ENCODE measurements around the gene LRRC23. TPM values are rescaled to one million over a fixed set of nuclear protein-coding genes. Genes with fewer than 3 reads are reported as not detected.

Gene LRRC23, protein sequence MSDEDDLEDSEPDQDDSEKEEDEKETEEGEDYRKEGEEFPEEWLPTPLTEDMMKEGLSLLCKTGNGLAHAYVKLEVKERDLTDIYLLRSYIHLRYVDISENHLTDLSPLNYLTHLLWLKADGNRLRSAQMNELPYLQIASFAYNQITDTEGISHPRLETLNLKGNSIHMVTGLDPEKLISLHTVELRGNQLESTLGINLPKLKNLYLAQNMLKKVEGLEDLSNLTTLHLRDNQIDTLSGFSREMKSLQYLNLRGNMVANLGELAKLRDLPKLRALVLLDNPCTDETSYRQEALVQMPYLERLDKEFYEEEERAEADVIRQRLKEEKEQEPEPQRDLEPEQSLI
- total RNA-seq = 9.6 and 14.9 TPM in 2 replicates
- 5.6 and 6.4 TPM in 2 replicates for polyA plus RNA-seq
- polyA plus RNA-seq (2012) = 5.6 and 5.7 TPM in 2 replicates
- 4.1 and 14.3 TPM in 2 replicates for polyA minus RNA-seq (ENCODE audit: low replicate concordance)

DNA sequence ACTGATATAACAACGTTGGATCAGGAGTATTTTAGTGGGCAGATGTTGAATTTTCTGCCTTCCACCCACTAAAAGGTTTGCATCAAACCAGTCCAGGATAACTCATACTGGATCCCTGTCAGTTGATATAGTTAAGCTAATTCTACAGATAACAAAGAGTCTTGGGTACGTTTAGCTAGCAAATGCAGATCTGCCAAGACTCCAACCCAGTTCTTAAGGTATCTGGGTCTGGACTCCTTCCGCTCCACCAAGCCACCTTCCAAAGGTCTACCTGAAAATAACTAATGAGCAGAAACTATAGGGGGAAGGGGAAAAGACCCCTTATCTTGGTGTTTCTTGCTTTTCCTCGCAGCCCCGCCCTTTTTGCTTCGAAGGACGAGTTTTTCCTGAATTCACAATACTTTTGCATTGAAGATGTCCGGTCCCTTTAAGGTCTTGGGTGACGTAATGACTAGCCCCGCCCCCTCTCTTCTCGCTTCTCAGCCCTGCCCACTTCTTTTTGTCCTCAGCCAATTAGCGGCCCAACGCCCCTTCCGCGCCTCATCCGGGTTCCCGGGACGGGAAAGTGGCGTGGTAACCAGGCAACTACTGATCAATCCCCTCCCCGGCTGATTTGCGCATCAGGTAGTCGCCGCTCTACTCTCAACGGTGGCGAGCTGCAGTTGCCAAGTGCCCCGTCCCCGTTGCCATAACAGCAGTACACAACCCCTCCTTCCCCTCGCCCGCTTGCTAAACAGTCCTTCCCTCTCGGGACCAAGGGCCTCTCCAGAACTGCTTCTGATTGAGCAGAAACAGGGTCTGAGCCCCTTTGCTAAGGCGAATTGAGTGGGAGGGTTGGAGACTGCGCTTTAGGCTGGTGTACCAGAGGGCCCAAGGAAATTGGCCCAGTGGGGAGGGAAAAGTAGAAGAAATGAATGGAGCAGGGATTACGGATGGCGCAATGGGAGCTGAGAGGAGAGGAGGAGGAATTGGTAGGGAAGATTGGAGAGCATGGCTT lies at the start of gene LRRC23:
TSS of gene LRRC23 (plus strand) at position 543 of the 997 bp plus-strand sequence. CDS start 812 bp downstream, outside the sequence.
- DNase-seq (ENCODE audit: low read depth in 2 of 2) = peak; percentile 92 to 94
- Histone ChIP-seq H2AFZ (ENCODE audit: low read length) (peak within 1 kb of the TSS; percentile 82), H3K9ac (ENCODE audit: insufficient read depth, low read length) (peak within 1 kb of the TSS; percentile 66), H3K36me3 (ENCODE audit: control insufficient read depth, insufficient read depth, low read length) (no peaks in the 10 kb centered on the region), H3K4me2 (ENCODE audit: extremely low read depth, insufficient read depth, low read length) (peak within 1 kb of the TSS; percentile 93), H4K20me1 (ENCODE audit: control insufficient read depth, extremely low read depth, insufficient read depth, low read length) (no peaks in the 10 kb centered on the region), H3K27ac (ENCODE audit: insufficient read depth, low read length) (peak within 1 kb of the TSS; percentile 75), H3K27me3 (ENCODE audit: control insufficient read depth, insufficient read depth, low read length) (no peaks in the 10 kb centered on the region), H3K9me3 (ENCODE audit: control insufficient read depth, insufficient read depth, low read depth, low read length) (no peaks in the 10 kb centered on the region), H3K4me1 (ENCODE audit: control insufficient read depth, extremely low read depth, insufficient read depth, low read length) (peaks cover 2% of the 10 kb centered on the region), H3K79me2 (ENCODE audit: control insufficient read depth, insufficient read depth, low read length) (no peaks in the 10 kb centered on the region), H3K4me3 (replicated peaks in 1 of 4; ENCODE audit: control extremely low read depth in 1 of 4, insufficient read depth in 1 of 4, low read depth in 3 of 4, low read length in 4 of 4) (peak within 1 kb of the TSS; percentile 54 to 89 (median 70))
- TF ChIP-seq EZH2 (IDR thresholded peaks at IDR 0.05; ENCODE audit: low read length, missing control alignments) = no peak
- TF ChIP-seq, protein P1, sequence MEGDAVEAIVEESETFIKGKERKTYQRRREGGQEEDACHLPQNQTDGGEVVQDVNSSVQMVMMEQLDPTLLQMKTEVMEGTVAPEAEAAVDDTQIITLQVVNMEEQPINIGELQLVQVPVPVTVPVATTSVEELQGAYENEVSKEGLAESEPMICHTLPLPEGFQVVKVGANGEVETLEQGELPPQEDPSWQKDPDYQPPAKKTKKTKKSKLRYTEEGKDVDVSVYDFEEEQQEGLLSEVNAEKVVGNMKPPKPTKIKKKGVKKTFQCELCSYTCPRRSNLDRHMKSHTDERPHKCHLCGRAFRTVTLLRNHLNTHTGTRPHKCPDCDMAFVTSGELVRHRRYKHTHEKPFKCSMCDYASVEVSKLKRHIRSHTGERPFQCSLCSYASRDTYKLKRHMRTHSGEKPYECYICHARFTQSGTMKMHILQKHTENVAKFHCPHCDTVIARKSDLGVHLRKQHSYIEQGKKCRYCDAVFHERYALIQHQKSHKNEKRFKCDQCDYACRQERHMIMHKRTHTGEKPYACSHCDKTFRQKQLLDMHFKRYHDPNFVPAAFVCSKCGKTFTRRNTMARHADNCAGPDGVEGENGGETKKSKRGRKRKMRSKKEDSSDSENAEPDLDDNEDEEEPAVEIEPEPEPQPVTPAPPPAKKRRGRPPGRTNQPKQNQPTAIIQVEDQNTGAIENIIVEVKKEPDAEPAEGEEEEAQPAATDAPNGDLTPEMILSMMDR (conservative IDR thresholded peaks at IDR 0.05 in 1 of 2, IDR thresholded peaks at IDR 0.05 in 1 of 2; ENCODE audit: low read depth in 1 of 2, low read length in 2 of 2) = no peak

DNA sequence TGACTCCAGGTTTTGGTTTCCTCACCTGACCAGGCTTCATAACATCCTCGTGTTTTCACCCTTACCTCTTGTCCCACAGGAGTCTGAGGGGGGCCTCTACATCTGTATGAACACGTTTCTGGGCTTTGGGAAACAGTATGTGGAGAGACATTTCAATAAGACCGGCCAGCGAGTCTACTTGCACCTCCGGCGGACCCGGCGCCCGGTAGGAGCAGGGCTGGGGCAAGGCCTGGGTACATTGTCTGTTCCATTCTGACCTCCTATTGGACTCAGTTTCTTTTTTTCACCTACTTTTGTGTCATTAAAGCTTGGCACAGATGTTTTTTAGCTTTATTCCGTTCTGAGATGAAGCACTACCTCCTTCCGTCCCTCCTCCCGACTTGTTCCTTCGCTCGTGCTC lies 49.3 kb upstream of the LRRC23 start:
- DNase-seq (ENCODE audit: low read depth in 2 of 2) = no peak
- Histone ChIP-seq H3K79me2 (ENCODE audit: control insufficient read depth, insufficient read depth, low read length) (peaks cover 32% of the 10 kb centered on the region), H2AFZ (ENCODE audit: low read length) (no peak overlapping the region), H3K9me3 (ENCODE audit: control insufficient read depth, insufficient read depth, low read depth, low read length) (no peaks in the 10 kb centered on the region), H3K36me3 (ENCODE audit: control insufficient read depth, insufficient read depth, low read length) (peaks cover 25% of the 10 kb centered on the region), H3K4me3 (replicated peaks in 1 of 4; ENCODE audit: control extremely low read depth in 1 of 4, insufficient read depth in 1 of 4, low read depth in 3 of 4, low read length in 4 of 4) (no peak overlapping the region), H3K4me1 (ENCODE audit: control insufficient read depth, extremely low read depth, insufficient read depth, low read length) (peaks cover 17% of the 10 kb centered on the region), H3K27me3 (ENCODE audit: control insufficient read depth, insufficient read depth, low read length) (no peaks in the 10 kb centered on the region), H4K20me1 (ENCODE audit: control insufficient read depth, extremely low read depth, insufficient read depth, low read length) (no peaks in the 10 kb centered on the region), H3K27ac (ENCODE audit: insufficient read depth, low read length) (no peak overlapping the region), H3K4me2 (ENCODE audit: extremely low read depth, insufficient read depth, low read length) (no peak overlapping the region), H3K9ac (ENCODE audit: insufficient read depth, low read length) (no peak overlapping the region)
- TF ChIP-seq, protein P1 (conservative IDR thresholded peaks at IDR 0.05 in 1 of 2, IDR thresholded peaks at IDR 0.05 in 1 of 2; ENCODE audit: low read depth in 1 of 2, low read length in 2 of 2) = no peak
- no peak for TF ChIP-seq EZH2 (IDR thresholded peaks at IDR 0.05; ENCODE audit: low read length, missing control alignments)

DNA sequence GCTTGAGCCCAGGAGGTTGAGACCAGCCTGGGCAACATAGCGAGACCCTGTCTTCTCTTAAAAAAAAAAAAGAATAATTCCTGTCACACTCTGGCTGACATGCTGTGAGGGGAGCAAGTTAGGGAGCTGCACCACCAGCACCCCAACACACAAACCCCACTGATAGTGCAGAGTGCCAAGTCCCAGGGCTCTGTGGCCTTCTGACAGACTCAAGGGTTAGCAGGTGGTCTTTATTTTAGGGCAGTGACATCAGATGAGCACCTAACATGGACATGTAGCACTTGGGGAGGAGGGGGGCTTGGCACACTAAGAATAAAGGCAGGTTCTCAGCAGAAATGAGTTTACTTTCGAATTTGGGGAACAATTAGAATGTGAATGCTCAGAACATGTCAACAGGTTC lies 45.8 kb upstream of the LRRC23 start:
- H3K36me3 ChIP-seq (ENCODE audit: control insufficient read depth, insufficient read depth, low read length) = peaks cover 39% of the 10 kb centered on the region
- no peaks in the 10 kb centered on the region for H3K9me3 ChIP-seq (ENCODE audit: control insufficient read depth, insufficient read depth, low read depth, low read length)
- TF ChIP-seq, protein P1 (conservative IDR thresholded peaks at IDR 0.05 in 1 of 2, IDR thresholded peaks at IDR 0.05 in 1 of 2; ENCODE audit: low read depth in 1 of 2, low read length in 2 of 2) = no peak
- no peak for TF ChIP-seq EZH2 (IDR thresholded peaks at IDR 0.05; ENCODE audit: low read length, missing control alignments)
- peaks cover 16% of the 10 kb centered on the region for H3K79me2 ChIP-seq (ENCODE audit: control insufficient read depth, insufficient read depth, low read length)
- H3K27ac ChIP-seq (ENCODE audit: insufficient read depth, low read length) = no peak overlapping the region
- H4K20me1 ChIP-seq (ENCODE audit: control insufficient read depth, extremely low read depth, insufficient read depth, low read length) = no peaks in the 10 kb centered on the region
- H2AFZ ChIP-seq (ENCODE audit: low read length) = no peak overlapping the region
- no peak overlapping the region for H3K9ac ChIP-seq (ENCODE audit: insufficient read depth, low read length)
- H3K4me1 ChIP-seq (ENCODE audit: control insufficient read depth, extremely low read depth, insufficient read depth, low read length) = peaks cover 5% of the 10 kb centered on the region
- no peak for DNase-seq (ENCODE audit: low read depth in 2 of 2)
- no peak overlapping the region for H3K4me2 ChIP-seq (ENCODE audit: extremely low read depth, insufficient read depth, low read length)
- no peak overlapping the region for H3K4me3 ChIP-seq (replicated peaks in 1 of 4; ENCODE audit: control extremely low read depth in 1 of 4, insufficient read depth in 1 of 4, low read depth in 3 of 4, low read length in 4 of 4)
- H3K27me3 ChIP-seq (ENCODE audit: control insufficient read depth, insufficient read depth, low read length) = no peaks in the 10 kb centered on the region

Data from fibroblast of lung (primary cell).